ENCODE measurements around the gene TULP4.

DNA sequence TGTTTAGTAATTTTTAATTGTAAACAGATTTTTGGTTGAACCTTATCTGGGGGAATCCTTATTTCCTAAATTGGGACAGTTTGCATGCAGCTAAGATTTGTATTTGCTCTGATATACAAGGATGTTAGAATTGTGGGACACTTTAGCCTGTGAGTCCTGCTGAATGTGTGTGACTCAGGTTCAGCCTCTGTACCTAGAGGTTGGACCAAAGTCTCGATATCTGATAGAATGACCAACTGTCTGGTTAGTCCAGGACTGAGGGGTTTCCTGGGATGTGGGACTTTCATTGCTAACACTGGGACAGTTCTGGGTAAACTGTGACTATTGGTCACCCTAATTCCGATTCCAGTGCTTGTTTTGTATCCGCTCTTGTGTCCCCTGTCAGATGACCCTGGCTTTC lies 20.2 kb upstream of the TULP4 start:
- TF ChIP-seq SUZ12 (IDR thresholded peaks at IDR 0.05; ENCODE audit: extremely low read depth, insufficient read depth, insufficient read length) (no peak), YY1 (IDR thresholded peaks at IDR 0.05; ENCODE audit: insufficient read depth, insufficient read length) (no peak), ZNF274 (IDR thresholded peaks at IDR 0.05; ENCODE audit: low read depth, low read length) (no peak)

Data from NT2/D1 (cell line).